ENCODE data around the gene PALS1.

Gene PALS1

DNA sequence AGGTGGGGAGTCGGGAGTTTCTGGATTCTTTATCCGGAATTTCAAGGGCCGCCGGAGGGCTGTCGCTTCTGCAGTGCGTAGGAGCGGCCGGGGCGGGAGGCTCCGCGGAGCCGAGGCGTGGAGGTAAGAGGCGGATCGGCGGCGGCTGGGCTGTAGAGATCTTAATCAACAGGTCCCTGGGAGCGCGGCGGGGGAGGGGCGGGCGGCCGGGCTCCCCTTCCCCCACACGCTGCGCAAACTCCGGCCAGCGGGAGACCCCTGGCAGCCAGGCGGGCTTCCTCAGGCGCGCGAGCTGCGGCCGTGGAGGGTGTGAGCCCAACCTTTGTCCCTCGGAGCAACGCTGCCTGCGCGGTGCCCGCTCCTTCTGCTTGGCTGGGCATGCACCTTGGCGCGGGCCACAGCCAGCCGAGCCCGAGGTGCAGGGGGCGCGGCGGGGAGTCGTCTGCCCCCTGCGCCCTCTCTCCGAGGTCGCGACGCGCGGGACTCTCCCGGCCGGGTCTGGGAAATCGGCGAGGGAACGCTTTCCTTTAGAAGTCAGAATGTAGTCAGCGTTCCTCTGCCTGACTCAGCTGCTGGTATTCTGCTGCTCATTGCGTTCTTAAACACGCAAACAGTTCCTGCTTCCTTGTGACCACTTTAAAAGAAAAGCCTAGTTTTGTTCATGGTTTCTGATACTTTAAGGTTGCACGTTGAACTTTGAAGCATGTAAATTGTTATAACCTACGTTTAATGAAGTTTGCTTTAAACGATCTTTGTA lies at the start of gene PALS1 (continued):
- TF ChIP-seq, protein P1, sequence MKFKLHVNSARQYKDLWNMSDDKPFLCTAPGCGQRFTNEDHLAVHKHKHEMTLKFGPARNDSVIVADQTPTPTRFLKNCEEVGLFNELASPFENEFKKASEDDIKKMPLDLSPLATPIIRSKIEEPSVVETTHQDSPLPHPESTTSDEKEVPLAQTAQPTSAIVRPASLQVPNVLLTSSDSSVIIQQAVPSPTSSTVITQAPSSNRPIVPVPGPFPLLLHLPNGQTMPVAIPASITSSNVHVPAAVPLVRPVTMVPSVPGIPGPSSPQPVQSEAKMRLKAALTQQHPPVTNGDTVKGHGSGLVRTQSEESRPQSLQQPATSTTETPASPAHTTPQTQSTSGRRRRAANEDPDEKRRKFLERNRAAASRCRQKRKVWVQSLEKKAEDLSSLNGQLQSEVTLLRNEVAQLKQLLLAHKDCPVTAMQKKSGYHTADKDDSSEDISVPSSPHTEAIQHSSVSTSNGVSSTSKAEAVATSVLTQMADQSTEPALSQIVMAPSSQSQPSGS (tag by site-specific recombination; IDR thresholded peaks at IDR 0.05; ENCODE audit: low read depth): no peak
- TF ChIP-seq SP2 (tag by site-specific recombination; IDR thresholded peaks at IDR 0.05) (peak; percentile 68), GLI2 (tag by site-specific recombination; IDR thresholded peaks at IDR 0.05; ENCODE audit: borderline replicate concordance, low read depth) (no peak), FEZF1 (tag by site-specific recombination; IDR thresholded peaks at IDR 0.05) (0 out of 2 replicates have a peak, but pooled peaks have one; percentile 25), ZNF621 (tag by site-specific recombination; IDR thresholded peaks at IDR 0.05) (no peak), EGR2 (tag by site-specific recombination; IDR thresholded peaks at IDR 0.05; ENCODE audit: low read depth) (peak; percentile 89), ZSCAN16 (tag by site-specific recombination; IDR thresholded peaks at IDR 0.05) (no peak), ZNF157 (tag by site-specific recombination; IDR thresholded peaks at IDR 0.05) (no peak), ZFP3 (tag by site-specific recombination; IDR thresholded peaks at IDR 0.05; ENCODE audit: low read depth) (no peak), ZNF747 (tag by site-specific recombination; IDR thresholded peaks at IDR 0.05) (no peak), HOXA7 (CRISPR knock-in tag; IDR thresholded peaks at IDR 0.05; ENCODE audit: borderline replicate concordance) (no peak), IKZF3 (tag by site-specific recombination; IDR thresholded peaks at IDR 0.05) (peak; percentile 22; the same call in 1 of the 2 replicates), ZNF146 (tag by site-specific recombination; IDR thresholded peaks at IDR 0.05) (no peak), ZBTB8A (tag by site-specific recombination; IDR thresholded peaks at IDR 0.05) (peak; percentile 90), ZBTB21 (tag by site-specific recombination; IDR thresholded peaks at IDR 0.05) (no peak), ZNF174 (tag by site-specific recombination; IDR thresholded peaks at IDR 0.05) (no peak), ZNF596 (tag by site-specific recombination; IDR thresholded peaks at IDR 0.05) (0 out of 2 replicates have a peak, but pooled peaks have one; percentile 18)
- TF ChIP-seq, protein P2, sequence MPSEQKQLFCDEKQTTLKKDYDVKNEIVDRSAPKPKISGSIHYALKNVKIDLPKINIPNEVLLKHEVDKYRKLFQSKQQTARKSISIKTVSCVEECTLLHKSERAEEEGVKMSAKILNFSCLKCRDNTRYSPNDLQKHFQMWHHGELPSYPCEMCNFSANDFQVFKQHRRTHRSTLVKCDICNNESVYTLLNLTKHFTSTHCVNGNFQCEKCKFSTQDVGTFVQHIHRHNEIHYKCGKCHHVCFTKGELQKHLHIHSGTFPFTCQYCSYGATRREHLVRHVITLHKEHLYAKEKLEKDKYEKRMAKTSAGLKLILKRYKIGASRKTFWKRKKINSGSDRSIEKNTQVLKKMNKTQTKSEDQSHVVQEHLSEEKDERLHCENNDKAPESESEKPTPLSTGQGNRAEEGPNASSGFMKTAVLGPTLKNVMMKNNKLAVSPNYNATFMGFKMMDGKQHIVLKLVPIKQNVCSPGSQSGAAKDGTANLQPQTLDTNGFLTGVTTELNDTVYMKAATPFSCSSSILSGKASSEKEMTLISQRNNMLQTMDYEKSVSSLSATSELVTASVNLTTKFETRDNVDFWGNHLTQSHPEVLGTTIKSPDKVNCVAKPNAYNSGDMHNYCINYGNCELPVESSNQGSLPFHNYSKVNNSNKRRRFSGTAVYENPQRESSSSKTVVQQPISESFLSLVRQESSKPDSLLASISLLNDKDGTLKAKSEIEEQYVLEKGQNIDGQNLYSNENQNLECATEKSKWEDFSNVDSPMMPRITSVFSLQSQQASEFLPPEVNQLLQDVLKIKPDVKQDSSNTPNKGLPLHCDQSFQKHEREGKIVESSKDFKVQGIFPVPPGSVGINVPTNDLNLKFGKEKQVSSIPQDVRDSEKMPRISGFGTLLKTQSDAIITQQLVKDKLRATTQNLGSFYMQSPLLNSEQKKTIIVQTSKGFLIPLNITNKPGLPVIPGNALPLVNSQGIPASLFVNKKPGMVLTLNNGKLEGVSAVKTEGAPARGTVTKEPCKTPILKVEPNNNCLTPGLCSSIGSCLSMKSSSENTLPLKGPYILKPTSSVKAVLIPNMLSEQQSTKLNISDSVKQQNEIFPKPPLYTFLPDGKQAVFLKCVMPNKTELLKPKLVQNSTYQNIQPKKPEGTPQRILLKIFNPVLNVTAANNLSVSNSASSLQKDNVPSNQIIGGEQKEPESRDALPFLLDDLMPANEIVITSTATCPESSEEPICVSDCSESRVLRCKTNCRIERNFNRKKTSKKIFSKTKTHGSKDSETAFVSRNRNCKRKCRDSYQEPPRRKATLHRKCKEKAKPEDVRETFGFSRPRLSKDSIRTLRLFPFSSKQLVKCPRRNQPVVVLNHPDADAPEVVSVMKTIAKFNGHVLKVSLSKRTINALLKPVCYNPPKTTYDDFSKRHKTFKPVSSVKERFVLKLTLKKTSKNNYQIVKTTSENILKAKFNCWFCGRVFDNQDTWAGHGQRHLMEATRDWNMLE (tag by site-specific recombination; conservative IDR thresholded peaks at IDR 0.05; ENCODE audit: low read depth): no peak
- TF ChIP-seq, protein P3, sequence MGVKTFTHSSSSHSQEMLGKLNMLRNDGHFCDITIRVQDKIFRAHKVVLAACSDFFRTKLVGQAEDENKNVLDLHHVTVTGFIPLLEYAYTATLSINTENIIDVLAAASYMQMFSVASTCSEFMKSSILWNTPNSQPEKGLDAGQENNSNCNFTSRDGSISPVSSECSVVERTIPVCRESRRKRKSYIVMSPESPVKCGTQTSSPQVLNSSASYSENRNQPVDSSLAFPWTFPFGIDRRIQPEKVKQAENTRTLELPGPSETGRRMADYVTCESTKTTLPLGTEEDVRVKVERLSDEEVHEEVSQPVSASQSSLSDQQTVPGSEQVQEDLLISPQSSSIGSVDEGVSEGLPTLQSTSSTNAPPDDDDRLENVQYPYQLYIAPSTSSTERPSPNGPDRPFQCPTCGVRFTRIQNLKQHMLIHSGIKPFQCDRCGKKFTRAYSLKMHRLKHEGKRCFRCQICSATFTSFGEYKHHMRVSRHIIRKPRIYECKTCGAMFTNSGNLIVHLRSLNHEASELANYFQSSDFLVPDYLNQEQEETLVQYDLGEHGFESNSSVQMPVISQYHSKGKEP (tag by site-specific recombination; IDR thresholded peaks at IDR 0.05): no peak
- TF ChIP-seq, protein P4, sequence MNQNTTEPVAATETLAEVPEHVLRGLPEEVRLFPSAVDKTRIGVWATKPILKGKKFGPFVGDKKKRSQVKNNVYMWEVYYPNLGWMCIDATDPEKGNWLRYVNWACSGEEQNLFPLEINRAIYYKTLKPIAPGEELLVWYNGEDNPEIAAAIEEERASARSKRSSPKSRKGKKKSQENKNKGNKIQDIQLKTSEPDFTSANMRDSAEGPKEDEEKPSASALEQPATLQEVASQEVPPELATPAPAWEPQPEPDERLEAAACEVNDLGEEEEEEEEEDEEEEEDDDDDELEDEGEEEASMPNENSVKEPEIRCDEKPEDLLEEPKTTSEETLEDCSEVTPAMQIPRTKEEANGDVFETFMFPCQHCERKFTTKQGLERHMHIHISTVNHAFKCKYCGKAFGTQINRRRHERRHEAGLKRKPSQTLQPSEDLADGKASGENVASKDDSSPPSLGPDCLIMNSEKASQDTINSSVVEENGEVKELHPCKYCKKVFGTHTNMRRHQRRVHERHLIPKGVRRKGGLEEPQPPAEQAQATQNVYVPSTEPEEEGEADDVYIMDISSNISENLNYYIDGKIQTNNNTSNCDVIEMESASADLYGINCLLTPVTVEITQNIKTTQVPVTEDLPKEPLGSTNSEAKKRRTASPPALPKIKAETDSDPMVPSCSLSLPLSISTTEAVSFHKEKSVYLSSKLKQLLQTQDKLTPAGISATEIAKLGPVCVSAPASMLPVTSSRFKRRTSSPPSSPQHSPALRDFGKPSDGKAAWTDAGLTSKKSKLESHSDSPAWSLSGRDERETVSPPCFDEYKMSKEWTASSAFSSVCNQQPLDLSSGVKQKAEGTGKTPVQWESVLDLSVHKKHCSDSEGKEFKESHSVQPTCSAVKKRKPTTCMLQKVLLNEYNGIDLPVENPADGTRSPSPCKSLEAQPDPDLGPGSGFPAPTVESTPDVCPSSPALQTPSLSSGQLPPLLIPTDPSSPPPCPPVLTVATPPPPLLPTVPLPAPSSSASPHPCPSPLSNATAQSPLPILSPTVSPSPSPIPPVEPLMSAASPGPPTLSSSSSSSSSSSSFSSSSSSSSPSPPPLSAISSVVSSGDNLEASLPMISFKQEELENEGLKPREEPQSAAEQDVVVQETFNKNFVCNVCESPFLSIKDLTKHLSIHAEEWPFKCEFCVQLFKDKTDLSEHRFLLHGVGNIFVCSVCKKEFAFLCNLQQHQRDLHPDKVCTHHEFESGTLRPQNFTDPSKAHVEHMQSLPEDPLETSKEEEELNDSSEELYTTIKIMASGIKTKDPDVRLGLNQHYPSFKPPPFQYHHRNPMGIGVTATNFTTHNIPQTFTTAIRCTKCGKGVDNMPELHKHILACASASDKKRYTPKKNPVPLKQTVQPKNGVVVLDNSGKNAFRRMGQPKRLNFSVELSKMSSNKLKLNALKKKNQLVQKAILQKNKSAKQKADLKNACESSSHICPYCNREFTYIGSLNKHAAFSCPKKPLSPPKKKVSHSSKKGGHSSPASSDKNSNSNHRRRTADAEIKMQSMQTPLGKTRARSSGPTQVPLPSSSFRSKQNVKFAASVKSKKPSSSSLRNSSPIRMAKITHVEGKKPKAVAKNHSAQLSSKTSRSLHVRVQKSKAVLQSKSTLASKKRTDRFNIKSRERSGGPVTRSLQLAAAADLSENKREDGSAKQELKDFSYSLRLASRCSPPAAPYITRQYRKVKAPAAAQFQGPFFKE (tag by site-specific recombination; IDR thresholded peaks at IDR 0.05; ENCODE audit: borderline replicate concordance): no peak
- TF ChIP-seq, protein P5, sequence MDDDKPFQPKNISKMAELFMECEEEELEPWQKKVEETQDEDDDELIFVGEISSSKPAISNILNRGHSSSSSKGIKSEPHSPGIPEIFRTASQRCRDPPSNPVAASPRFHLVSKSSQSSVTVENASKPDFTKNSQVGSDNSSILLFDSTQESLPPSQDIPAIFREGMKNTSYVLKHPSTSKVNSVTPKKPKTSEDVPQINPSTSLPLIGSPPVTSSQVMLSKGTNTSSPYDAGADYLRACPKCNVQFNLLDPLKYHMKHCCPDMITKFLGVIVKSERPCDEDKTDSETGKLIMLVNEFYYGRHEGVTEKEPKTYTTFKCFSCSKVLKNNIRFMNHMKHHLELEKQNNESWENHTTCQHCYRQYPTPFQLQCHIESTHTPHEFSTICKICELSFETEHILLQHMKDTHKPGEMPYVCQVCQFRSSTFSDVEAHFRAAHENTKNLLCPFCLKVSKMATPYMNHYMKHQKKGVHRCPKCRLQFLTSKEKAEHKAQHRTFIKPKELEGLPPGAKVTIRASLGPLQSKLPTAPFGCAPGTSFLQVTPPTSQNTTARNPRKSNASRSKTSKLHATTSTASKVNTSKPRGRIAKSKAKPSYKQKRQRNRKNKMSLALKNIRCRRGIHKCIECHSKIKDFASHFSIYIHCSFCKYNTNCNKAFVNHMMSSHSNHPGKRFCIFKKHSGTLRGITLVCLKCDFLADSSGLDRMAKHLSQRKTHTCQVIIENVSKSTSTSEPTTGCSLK (tag by site-specific recombination; IDR thresholded peaks at IDR 0.05): no peak
